GM23248 (cell line): ENCODE results near the gene TFF1. TPM values are rescaled to one million over a fixed set of nuclear protein-coding genes. Genes with fewer than 3 reads are reported as not detected.

Experiments used
- DNase-seq: peaks from one replicate; pipeline ENCODE4 v3.0.0-alpha.2; 2015
- H2AFZ ChIP-seq: fragments of 200-600 bp; sonication (generic); 2 replicates; pipeline ENCODE4 v1.6.1; 2016; ENCODE audit warnings: antibody characterized with exemption
- H3F3A ChIP-seq: fragments of 200-600 bp; sonication (generic); 2 replicates; pipeline ENCODE4 v1.6.1; 2016; ENCODE audit warnings: mild to moderate bottlenecking, antibody characterized with exemption, mixed run types; ENCODE audit not compliant: insufficient read depth
- H3K27ac ChIP-seq: fragments of 200-600 bp; sonication (generic); 2 replicates; pipeline ENCODE4 v1.5.1; 2016; ENCODE audit warnings: mild to moderate bottlenecking
- H3K27me3 ChIP-seq: fragments of 200-600 bp; sonication (generic); replicated peaks from 2 replicates; pipeline ENCODE4 v1.6.1; 2016; ENCODE audit warnings: mild to moderate bottlenecking; ENCODE audit not compliant: insufficient read depth
- H3K36me3 ChIP-seq: fragments of 200-600 bp; sonication (generic); 2 replicates; pipeline ENCODE4 v1.6.1; 2016; ENCODE audit warnings: low read depth, mild to moderate bottlenecking
- H3K4me1 ChIP-seq: fragments of 200-600 bp; sonication (generic); 2 replicates; pipeline ENCODE4 v1.6.1; 2016; ENCODE audit warnings: mild to moderate bottlenecking; ENCODE audit not compliant: insufficient read depth
- H3K4me2 ChIP-seq: fragments of 200-600 bp; sonication (generic); one replicate; pipeline ENCODE4 v1.6.1; 2016; ENCODE audit warnings: mild to moderate bottlenecking; ENCODE audit not compliant: unreplicated experiment
- H3K4me3 ChIP-seq: fragments of 200-600 bp; sonication (generic); 2 replicates; pipeline ENCODE4 v1.5.1; 2016; ENCODE audit warnings: mild to moderate bottlenecking
- H3K79me2 ChIP-seq: fragments of 200-600 bp; sonication (generic); 2 replicates; pipeline ENCODE4 v1.6.1; 2016; ENCODE audit warnings: mild to moderate bottlenecking; ENCODE audit not compliant: insufficient read depth
- H3K9ac ChIP-seq: fragments of 200-600 bp; sonication (generic); 2 replicates; pipeline ENCODE4 v1.6.1; 2016; ENCODE audit warnings: mild to moderate bottlenecking
- H3K9me2 ChIP-seq: fragments of 200-600 bp; sonication (generic); 2 replicates; pipeline ENCODE4 v1.6.1; 2016; ENCODE audit warnings: mixed run types, mild to moderate bottlenecking, moderate library complexity; ENCODE audit not compliant: insufficient read depth
- H3K9me3 ChIP-seq: fragments of 200-600 bp; sonication (generic); one replicate; pipeline ENCODE4 v1.6.1; 2017; ENCODE audit warnings: low read depth
- H4K20me1 ChIP-seq: fragments of 200-600 bp; sonication (generic); 2 replicates; pipeline ENCODE4 v1.6.0; 2016; ENCODE audit not compliant: insufficient read depth
- EZH2 ChIP-seq: fragments of 200-600 bp; sonication (generic); IDR thresholded peaks from 2 replicates; pipeline ENCODE4 v1.6.1; 2018; ENCODE audit warnings: antibody characterized with exemption, mild to moderate bottlenecking; ENCODE audit not compliant: insufficient read depth, poor library complexity, severe bottlenecking
- EZH2phosphoT487 ChIP-seq: fragments of 200-600 bp; sonication (generic); IDR thresholded peaks from 2 replicates; pipeline ENCODE4 v1.6.1; 2018; ENCODE audit warnings: antibody characterized with exemption, moderate library complexity, mild to moderate bottlenecking, low read depth; ENCODE audit not compliant: insufficient read depth
- WGBS, 2 experiments: methylation state at CpG; one replicate each; pipeline ENCODE4 v1.1.6; 2015 to 2017; ENCODE audit warnings: low lambda C conversion rate in 2 of 2, low coverage in 1 of 2; ENCODE audit errors: missing lambda C conversion rate in 2 of 2; 5-methylcytosine and 5-hydroxymethylcytosine counted together
- in situ Hi-C: fragments of 300-500 bp; cut with MboI; formaldehyde crosslinking; loops from 2 replicates; pipeline ENCODE4 v1.15.0; 2020
- polyA plus RNA-seq: library from polyadenylated mRNA; unstranded; fragments of >200 nt; fragmentation: Nextera tagmentation; extraction: Ambion mirVana; gene quantifications from 2 replicates; pipeline ENCODE4 v1.2.1, GENCODE V29; 2016
- total RNA-seq: library from RNA; depleted of rRNA; stranded (reverse); fragments of >200 nt; shearing (Covaris generic); gene quantifications from 2 replicates; pipeline ENCODE4 v1.2.3, GENCODE V29; 2014

The TFF1 gene
- total and polyA plus RNA-seq, 2 experiments from 2014 or later: not detected

- no peaks in the 10 kb centered on the region for H3K79me2 ChIP-seq
- H3K9me3 ChIP-seq: no peaks in the 10 kb centered on the region
- TF ChIP-seq EZH2 (no peak), EZH2phosphoT487 (no peak)
- 0 out of 2 replicates have a peak, but pooled peaks cover 3% of the 10 kb centered on the region for H3K27me3 ChIP-seq
- H3K36me3 ChIP-seq: no peaks in the 10 kb centered on the region
- no peaks in the 10 kb centered on the region for H4K20me1 ChIP-seq
- no peak overlapping the region for H3K4me2 ChIP-seq
- no peak for DNase-seq
- H3F3A ChIP-seq: no peaks in the 10 kb centered on the region
- no peaks in the 10 kb centered on the region for H3K9me2 ChIP-seq
- no peak overlapping the region for H2AFZ ChIP-seq
- H3K9ac ChIP-seq: no peak overlapping the region
- H3K27ac ChIP-seq: no peak overlapping the region
- in situ Hi-C loops: no loop called here
- H3K4me3 ChIP-seq: no peak overlapping the region
- no peaks in the 10 kb centered on the region for H3K4me1 ChIP-seq
- 35 to 49% methylated on average over 6 of the region's 6 CpGs for WGBS, 2 experiments
Observed at GRCh38 chr21:42383331-42383730, 17.0 kb upstream of the TFF1 start.

GRCh38 chr21:42382915-42383314, 16.6 kb upstream of the TFF1 start:
- Histone ChIP-seq H2AFZ (no peak overlapping the region), H3K4me2 (no peak overlapping the region), H3K79me2 (no peaks in the 10 kb centered on the region), H3K36me3 (no peaks in the 10 kb centered on the region), H4K20me1 (no peaks in the 10 kb centered on the region), H3K9me2 (no peaks in the 10 kb centered on the region), H3K9ac (no peak overlapping the region), H3K4me3 (no peak overlapping the region), H3K27ac (no peak overlapping the region), H3K27me3 (peaks cover under 1% of the 10 kb centered on the region; the same call in 1 of the 2 replicates), H3F3A (no peaks in the 10 kb centered on the region), H3K9me3 (no peaks in the 10 kb centered on the region), H3K4me1 (no peaks in the 10 kb centered on the region)
- WGBS, 2 experiments: 37 to 57% methylated on average over 4 to 6 of the region's 6 CpGs
- no peak for TF ChIP-seq EZH2phosphoT487
- TF ChIP-seq EZH2: no peak
- no peak for DNase-seq
- in situ Hi-C loops: no loop called here

- Histone ChIP-seq H3K4me2 (no peak overlapping the region), H3K4me3 (no peak overlapping the region), H3K9me2 (no peaks in the 10 kb centered on the region), H3K4me1 (no peaks in the 10 kb centered on the region), H3F3A (no peaks in the 10 kb centered on the region), H3K27me3 (peaks cover 5% of the 10 kb centered on the region), H3K27ac (no peak overlapping the region), H2AFZ (no peak overlapping the region), H3K79me2 (no peaks in the 10 kb centered on the region), H3K9me3 (no peaks in the 10 kb centered on the region), H4K20me1 (no peaks in the 10 kb centered on the region), H3K36me3 (no peaks in the 10 kb centered on the region), H3K9ac (no peak overlapping the region)
- peak; percentile 54 for DNase-seq
- WGBS, 2 experiments: 0 to 6% methylated on average over 1 of the region's 1 CpG
- in situ Hi-C loops: no loop called here
- TF ChIP-seq EZH2phosphoT487 (no peak), EZH2 (no peak)
Observed at GRCh38 chr21:42381347-42381984, 15.1 kb upstream of the TFF1 start.

GRCh38 chr21:42379426-42380215, 13.3 kb upstream of the TFF1 start:
- no peak overlapping the region for H2AFZ ChIP-seq
- no peak for DNase-seq
- H3K4me2 ChIP-seq: no peak overlapping the region
- H3K27me3 ChIP-seq: peaks cover 5% of the 10 kb centered on the region
- H3K9ac ChIP-seq: no peak overlapping the region
- no peaks in the 10 kb centered on the region for H3K9me3 ChIP-seq
- H3F3A ChIP-seq: no peaks in the 10 kb centered on the region
- H3K79me2 ChIP-seq: no peaks in the 10 kb centered on the region
- H3K36me3 ChIP-seq: no peaks in the 10 kb centered on the region
- no peak overlapping the region for H3K4me3 ChIP-seq
- TF ChIP-seq EZH2: no peak
- TF ChIP-seq EZH2phosphoT487: no peak
- H3K4me1 ChIP-seq: no peaks in the 10 kb centered on the region
- no peaks in the 10 kb centered on the region for H4K20me1 ChIP-seq
- H3K27ac ChIP-seq: no peak overlapping the region
- 36 to 44% methylated on average over 17 of the region's 17 CpGs for WGBS, 2 experiments
- H3K9me2 ChIP-seq: no peaks in the 10 kb centered on the region
- in situ Hi-C loops: no loop called here
